ENCODE results near the gene PHF23.

- TF ChIP-seq EZH2 (IDR thresholded peaks at IDR 0.05; ENCODE audit: borderline replicate concordance, low read depth, low read length, severe bottlenecking) (no peak), CTCF (IDR thresholded peaks at IDR 0.05; ENCODE audit: borderline replicate concordance, extremely low read depth, low read length, poor library complexity, severe bottlenecking) (no peak)
Observed at GRCh38 chr17:7215136-7215638, 24.1 kb downstream of the PHF23 start.

Measured in DND-41 (cell line).